Measurements from ENCODE around the gene HEXD. TPM values are rescaled to one million over a fixed set of nuclear protein-coding genes. Genes with fewer than 3 reads are reported as not detected.

HEXD gene
- total and polyA plus RNA-seq, 10 of the 15 experiments (the other 5 are each of a cell fraction or from before 2014, with no cell fraction given): 1.6 to 24.2 (median 7.0) TPM

DNA sequence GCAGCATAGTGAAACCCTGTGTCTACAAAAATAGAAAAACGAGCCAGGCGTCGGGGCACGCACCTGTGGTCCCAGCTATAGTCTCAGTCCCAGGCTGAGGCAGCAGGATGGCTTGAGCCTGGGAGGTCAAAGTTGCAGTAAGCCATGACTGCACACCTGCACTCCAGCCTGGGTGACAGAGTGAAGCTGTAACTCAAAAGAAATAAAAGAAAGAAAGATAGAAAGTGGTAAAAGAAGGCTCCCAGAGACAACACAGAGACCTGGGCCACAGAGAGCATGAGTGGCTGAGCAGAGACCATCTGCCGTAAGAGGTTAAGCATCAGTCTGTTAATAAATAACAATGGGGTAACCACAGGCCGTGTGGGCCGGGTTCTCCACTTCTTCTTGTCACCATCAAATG, 15.3 kb upstream of the HEXD start:
- H3K9ac ChIP-seq (ENCODE audit: control insufficient read depth, insufficient read depth, low read length): no peak overlapping the region
- peaks cover 2 to 12% of the 10 kb centered on the region in 2 experiments; a peak in 3 of 4 replicates for H3K36me3 ChIP-seq (ENCODE audit: control insufficient read depth in 2 of 2, insufficient read depth in 2 of 2, low read length in 1 of 2)
- ChIA-PET RAD21 (ENCODE audit: unreplicated experiment) (interaction anchor here (0.9 to 1.5 kb wide), 3 partner anchors 10 to 47 kb away, joined by 3 to 6 read pairs (median 3); no protein-coding TSS in a partner anchor), CTCF (interaction anchor here (1.1 to 2.1 kb wide), 2 partner anchors 50 to 52 kb away, joined by 3 to 7 read pairs; no protein-coding TSS in a partner anchor), SMC1A (ENCODE audit: uncharacterized antibody, unreplicated experiment) (interaction anchor here (0.9 to 1.6 kb wide), 2 partner anchors 17 to 30 kb away, joined by 3 to 7 read pairs; no protein-coding TSS in a partner anchor), POLR2A (interaction anchor here (1.2 kb wide), 1 partner anchor 32 kb away, joined by 3 read pairs; no protein-coding TSS in a partner anchor)
- no peak overlapping the region for H2AFZ ChIP-seq (ENCODE audit: control insufficient read depth, low read depth, low read length)
- no peaks in the 10 kb centered on the region for H3K9me3 ChIP-seq (replicated peaks; ENCODE audit: control insufficient read depth, insufficient read depth, low read length)
- in situ Hi-C loops (cut with MboI): no loop called here
- H4K20me1 ChIP-seq (ENCODE audit: control insufficient read depth, insufficient read depth): no peaks in the 10 kb centered on the region
- no TSS peak for BruUV-seq (replicated peaks)
- DNase-seq (ENCODE audit: low read depth, low spot score) (peak; percentile 45), ATAC-seq (peak; percentile 93), FAIRE-seq (no peak)
- 0 out of 2 replicates have a peak, but pooled peaks have one; percentile 23 for TF ChIP-seq ATF7 (IDR thresholded peaks at IDR 0.05; ENCODE audit: low read depth)
- no peak for TF ChIP-seq WRNIP1 (IDR thresholded peaks at IDR 0.05; ENCODE audit: borderline replicate concordance, low read depth, low read length)
- TF ChIP-seq, protein P1, sequence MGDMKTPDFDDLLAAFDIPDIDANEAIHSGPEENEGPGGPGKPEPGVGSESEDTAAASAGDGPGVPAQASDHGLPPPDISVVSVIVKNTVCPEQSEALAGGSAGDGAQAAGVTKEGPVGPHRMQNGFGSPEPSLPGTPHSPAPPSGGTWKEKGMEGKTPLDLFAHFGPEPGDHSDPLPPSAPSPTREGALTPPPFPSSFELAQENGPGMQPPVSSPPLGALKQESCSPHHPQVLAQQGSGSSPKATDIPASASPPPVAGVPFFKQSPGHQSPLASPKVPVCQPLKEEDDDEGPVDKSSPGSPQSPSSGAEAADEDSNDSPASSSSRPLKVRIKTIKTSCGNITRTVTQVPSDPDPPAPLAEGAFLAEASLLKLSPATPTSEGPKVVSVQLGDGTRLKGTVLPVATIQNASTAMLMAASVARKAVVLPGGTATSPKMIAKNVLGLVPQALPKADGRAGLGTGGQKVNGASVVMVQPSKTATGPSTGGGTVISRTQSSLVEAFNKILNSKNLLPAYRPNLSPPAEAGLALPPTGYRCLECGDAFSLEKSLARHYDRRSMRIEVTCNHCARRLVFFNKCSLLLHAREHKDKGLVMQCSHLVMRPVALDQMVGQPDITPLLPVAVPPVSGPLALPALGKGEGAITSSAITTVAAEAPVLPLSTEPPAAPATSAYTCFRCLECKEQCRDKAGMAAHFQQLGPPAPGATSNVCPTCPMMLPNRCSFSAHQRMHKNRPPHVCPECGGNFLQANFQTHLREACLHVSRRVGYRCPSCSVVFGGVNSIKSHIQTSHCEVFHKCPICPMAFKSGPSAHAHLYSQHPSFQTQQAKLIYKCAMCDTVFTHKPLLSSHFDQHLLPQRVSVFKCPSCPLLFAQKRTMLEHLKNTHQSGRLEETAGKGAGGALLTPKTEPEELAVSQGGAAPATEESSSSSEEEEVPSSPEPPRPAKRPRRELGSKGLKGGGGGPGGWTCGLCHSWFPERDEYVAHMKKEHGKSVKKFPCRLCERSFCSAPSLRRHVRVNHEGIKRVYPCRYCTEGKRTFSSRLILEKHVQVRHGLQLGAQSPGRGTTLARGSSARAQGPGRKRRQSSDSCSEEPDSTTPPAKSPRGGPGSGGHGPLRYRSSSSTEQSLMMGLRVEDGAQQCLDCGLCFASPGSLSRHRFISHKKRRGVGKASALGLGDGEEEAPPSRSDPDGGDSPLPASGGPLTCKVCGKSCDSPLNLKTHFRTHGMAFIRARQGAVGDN (IDR thresholded peaks at IDR 0.05): peak; percentile 74
- TF ChIP-seq ZSCAN29 (IDR thresholded peaks at IDR 0.05): no peak
- no peak for TF ChIP-seq ELK1 (IDR thresholded peaks at IDR 0.05; ENCODE audit: low read depth, low read length)
- no peak for TF ChIP-seq SMARCA5 (IDR thresholded peaks at IDR 0.05)
- TF ChIP-seq FOXK2 (IDR thresholded peaks at IDR 0.05): no peak
- peak; percentile 72; the same call in 1 of the 2 replicates for TF ChIP-seq NBN (IDR thresholded peaks at IDR 0.05)
- TF ChIP-seq RELA (IDR thresholded peaks at IDR 0.05; ENCODE audit: borderline replicate concordance, partially characterized antibody): no peak
- TF ChIP-seq IKZF1 (conservative IDR thresholded peaks at IDR 0.05): peak; percentile 39; the same call in 1 of the 2 replicates
- TF ChIP-seq SMAD1 (IDR thresholded peaks at IDR 0.05; ENCODE audit: low read depth, partially characterized antibody): no peak
- TF ChIP-seq NFYA (IDR thresholded peaks at IDR 0.05; ENCODE audit: borderline replicate concordance, low read depth, low read length): no peak
- peak; percentile 53 for TF ChIP-seq MEF2B (IDR thresholded peaks at IDR 0.05; ENCODE audit: partially characterized antibody, poor library complexity, severe bottlenecking)
- TF ChIP-seq MTA2 (IDR thresholded peaks at IDR 0.05; ENCODE audit: low read depth): peak; percentile 58
- TF ChIP-seq NR2F1 (conservative IDR thresholded peaks at IDR 0.05): peak; percentile 76
- TF ChIP-seq DPF2 (IDR thresholded peaks at IDR 0.05): peak; percentile 51; the same call in 1 of the 2 replicates
- no peak for TF ChIP-seq PRDM15 (CRISPR knock-in tag; IDR thresholded peaks at IDR 0.05)
- no peaks in the 10 kb centered on the region for H3K79me2 ChIP-seq (ENCODE audit: control insufficient read depth, insufficient read depth, low read length)
- no peak overlapping the region for H3K27ac ChIP-seq (ENCODE audit: control insufficient read depth, insufficient read depth)
- H3K4me3 ChIP-seq: no peak overlapping the region
- H3K4me1 ChIP-seq (ENCODE audit: control insufficient read depth, insufficient read depth, low read length): peaks cover 6% of the 10 kb centered on the region; the same call in 1 of the 2 replicates
- H3K4me2 ChIP-seq (ENCODE audit: control insufficient read depth, insufficient read depth): no peak overlapping the region
- H3K27me3 ChIP-seq (replicated peaks in 1 of 2; ENCODE audit: control insufficient read depth in 2 of 2, insufficient read depth in 2 of 2, low read length in 1 of 2): no peaks in the 10 kb centered on the region
- 73% methylated on average over 7 of the region's 7 CpGs for WGBS (ENCODE audit: insufficient coverage, insufficient replicate concordance, low lambda C conversion rate, missing lambda C conversion rate)
- intact Hi-C loops (cut with micrococcal nuclease; ENCODE audit: unreplicated experiment): loop anchor here (5.0 kb wide), 1 partner anchor 36 kb away; no protein-coding TSS in a partner anchor

Measured in GM12878 (cell line).